ENCODE measurements around the gene RABAC1. TPM values are rescaled to one million over a fixed set of nuclear protein-coding genes. Genes with fewer than 3 reads are reported as not detected.

RABAC1 gene
- total RNA-seq, 1 donor from 2014 or later, result 56.7 TPM

GRCh38 chr19:41999071-41999877 is 40.2 kb upstream of the RABAC1 start:
- Histone ChIP-seq H3K36me3 (no peaks in the 10 kb centered on the region), H3K27ac (replicated peaks) (no peak overlapping the region), H3K4me1 (peaks cover 25% of the 10 kb centered on the region), H3K9me3 (replicated peaks) (no peaks in the 10 kb centered on the region), H3K4me3 (peak overlapping the region; percentile 45), H3K27me3 (ENCODE audit: low read depth) (peaks cover 81% of the 10 kb centered on the region)
- DNase-seq, result no peak
- intact Hi-C loops (cut with micrococcal nuclease), result no loop called here
- TF ChIP-seq CTCF (IDR thresholded peaks at IDR 0.05; ENCODE audit: borderline replicate concordance), result no peak

- peaks cover 89% of the 10 kb centered on the region for H3K27me3 ChIP-seq (ENCODE audit: low read depth)
- H3K9me3 ChIP-seq (replicated peaks), result no peaks in the 10 kb centered on the region
- peaks cover 33% of the 10 kb centered on the region for H3K4me1 ChIP-seq
- H3K36me3 ChIP-seq, result no peaks in the 10 kb centered on the region
- intact Hi-C loops (cut with micrococcal nuclease), result no loop called here
- TF ChIP-seq CTCF (IDR thresholded peaks at IDR 0.05; ENCODE audit: borderline replicate concordance), result peak; percentile 76
- no peak overlapping the region for H3K27ac ChIP-seq (replicated peaks)
- peak; percentile 38 for DNase-seq
- H3K4me3 ChIP-seq, result peak overlapping the region; percentile 45
These were observed 39.3 kb upstream of the RABAC1 start for GRCh38 chr19:41998246-41999020.

GRCh38 chr19:41997851-41998229 is 38.7 kb upstream of the RABAC1 start:
- Histone ChIP-seq H3K4me1 (peaks cover 33% of the 10 kb centered on the region), H3K27ac (replicated peaks) (no peak overlapping the region), H3K27me3 (ENCODE audit: low read depth) (peaks cover 94% of the 10 kb centered on the region), H3K4me3 (peak overlapping the region; percentile 41), H3K9me3 (replicated peaks) (no peaks in the 10 kb centered on the region), H3K36me3 (no peaks in the 10 kb centered on the region)
- TF ChIP-seq CTCF (IDR thresholded peaks at IDR 0.05; ENCODE audit: borderline replicate concordance), result no peak
- no peak for DNase-seq
- intact Hi-C loops (cut with micrococcal nuclease), result no loop called here

- H3K27ac ChIP-seq (replicated peaks), result no peak overlapping the region
- intact Hi-C loops (cut with micrococcal nuclease), result no loop called here
- H3K9me3 ChIP-seq (replicated peaks), result no peaks in the 10 kb centered on the region
- peaks cover 98% of the 10 kb centered on the region for H3K27me3 ChIP-seq (ENCODE audit: low read depth)
- H3K4me1 ChIP-seq, result peaks cover 37% of the 10 kb centered on the region
- DNase-seq, result peak; percentile 47
- H3K4me3 ChIP-seq, result peak overlapping the region; percentile 41
- H3K36me3 ChIP-seq, result no peaks in the 10 kb centered on the region
- no peak for TF ChIP-seq CTCF (IDR thresholded peaks at IDR 0.05; ENCODE audit: borderline replicate concordance)
These were observed 38.2 kb upstream of the RABAC1 start for GRCh38 chr19:41997121-41997850.

All from left ventricle myocardium inferior (tissue), 1 donor.